ENCODE results near the gene SON.

SON gene

GRCh38 chr21:33522953-33523349 is 19.9 kb upstream of the SON start:
- TF ChIP-seq CTCF (IDR thresholded peaks at IDR 0.05; ENCODE audit: low read length, missing control alignments) = no peak
- no peak for DNase-seq (ENCODE audit: low read depth)
- no peak overlapping the region for H3K4me3 ChIP-seq (replicated peaks; ENCODE audit: low read depth, low read length)

- H3K4me3 ChIP-seq (replicated peaks; ENCODE audit: low read depth, low read length) = no peak overlapping the region
- no peak for TF ChIP-seq CTCF (IDR thresholded peaks at IDR 0.05; ENCODE audit: low read length, missing control alignments)
- DNase-seq (ENCODE audit: low read depth) = no peak
Measured at GRCh38 chr21:33531007-33531406, 11.8 kb upstream of the SON start.

- no peak for DNase-seq (ENCODE audit: low read depth)
- TF ChIP-seq CTCF (IDR thresholded peaks at IDR 0.05; ENCODE audit: low read length, missing control alignments) = no peak
- H3K4me3 ChIP-seq (replicated peaks; ENCODE audit: low read depth, low read length) = no peak overlapping the region
Measured at GRCh38 chr21:33537212-33537611, 5.6 kb upstream of the SON start.

- DNase-seq (ENCODE audit: low read depth) = peak; percentile 27
- no peak overlapping the region for H3K4me3 ChIP-seq (replicated peaks; ENCODE audit: low read depth, low read length)
- no peak for TF ChIP-seq CTCF (IDR thresholded peaks at IDR 0.05; ENCODE audit: low read length, missing control alignments)
Measured at GRCh38 chr21:33539616-33540015, 3.2 kb upstream of the SON start.

- peak overlapping the region; percentile 92 for H3K4me3 ChIP-seq (replicated peaks; ENCODE audit: low read depth, low read length)
- DNase-seq (ENCODE audit: low read depth) = no peak
- TF ChIP-seq CTCF (IDR thresholded peaks at IDR 0.05; ENCODE audit: low read length, missing control alignments) = no peak
Measured at GRCh38 chr21:33540711-33541104, 2.1 kb upstream of the SON start.

GRCh38 chr21:33541105-33541711 is 1.6 kb upstream of the SON start:
- TF ChIP-seq CTCF (IDR thresholded peaks at IDR 0.05; ENCODE audit: low read length, missing control alignments) = no peak
- DNase-seq (ENCODE audit: low read depth) = peak; percentile 17

More at GRCh38 chr21:33541105-33541711, 1.6 kb upstream of the SON start:
- peak overlapping the region; percentile 92 for H3K4me3 ChIP-seq (replicated peaks; ENCODE audit: low read depth, low read length)
